ENCODE results near the gene PLOD2.

The PLOD2 gene

DNA sequence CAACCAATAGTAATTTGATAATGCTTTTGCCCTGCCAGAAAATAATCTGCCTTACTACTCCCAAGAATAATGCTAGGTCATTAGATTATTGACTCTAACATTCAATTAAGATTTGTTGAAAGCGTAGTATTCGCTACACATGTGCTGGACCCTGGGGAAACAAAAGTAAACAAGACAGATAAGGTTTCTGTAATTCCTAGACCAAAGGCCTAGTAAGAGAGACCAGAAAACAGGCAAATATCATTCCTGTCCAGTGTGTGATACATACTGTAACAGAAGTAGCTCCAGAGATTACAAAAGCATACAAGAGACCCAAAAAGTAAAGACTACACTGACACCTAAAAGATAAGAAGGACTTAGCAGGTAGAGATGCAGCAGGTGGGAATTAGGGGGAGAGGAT lies 60.8 kb downstream of the PLOD2 start:
- DNase-seq (ENCODE audit: low spot score): no peak

DNA sequence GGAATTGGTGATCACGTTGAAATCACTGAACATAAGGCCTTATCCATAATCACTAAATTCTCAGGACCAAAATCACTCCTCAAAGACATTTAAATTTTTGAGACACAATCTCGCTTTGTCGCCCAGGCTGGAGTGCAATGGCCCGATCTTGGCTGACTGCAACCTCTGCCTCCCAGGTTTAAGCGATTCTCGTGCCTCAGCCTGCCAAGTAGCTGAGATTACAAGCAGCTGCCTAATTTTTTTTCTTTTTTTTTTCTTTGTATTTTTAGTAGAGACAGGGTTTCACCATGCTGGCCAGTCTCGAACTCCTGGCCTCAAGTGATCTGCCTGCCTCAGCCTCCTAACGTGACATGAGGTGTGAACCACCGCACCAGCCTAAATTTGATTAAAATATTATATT lies 61.7 kb downstream of the PLOD2 start:
- no peak for DNase-seq (ENCODE audit: low spot score)

DNA sequence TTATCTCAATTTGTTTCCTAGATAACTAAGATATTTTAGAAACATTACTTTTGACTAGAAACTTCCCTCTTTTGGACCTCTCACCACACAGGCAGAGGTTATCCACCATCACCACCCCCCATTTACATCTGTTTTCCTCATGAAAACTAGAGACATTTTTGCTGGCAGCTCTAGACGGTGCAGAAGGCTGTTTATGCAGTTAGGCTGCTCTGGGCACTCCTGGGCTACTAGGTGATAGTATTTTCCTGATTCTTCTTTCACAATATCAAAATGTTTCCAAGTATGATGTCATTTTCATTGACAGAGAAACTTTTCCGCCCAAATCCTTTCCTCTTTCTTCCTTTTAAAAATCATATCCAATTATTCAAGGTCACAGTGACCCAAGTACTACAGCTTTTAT lies 67.1 kb downstream of the PLOD2 start:
- DNase-seq (ENCODE audit: low spot score): no peak

DNA sequence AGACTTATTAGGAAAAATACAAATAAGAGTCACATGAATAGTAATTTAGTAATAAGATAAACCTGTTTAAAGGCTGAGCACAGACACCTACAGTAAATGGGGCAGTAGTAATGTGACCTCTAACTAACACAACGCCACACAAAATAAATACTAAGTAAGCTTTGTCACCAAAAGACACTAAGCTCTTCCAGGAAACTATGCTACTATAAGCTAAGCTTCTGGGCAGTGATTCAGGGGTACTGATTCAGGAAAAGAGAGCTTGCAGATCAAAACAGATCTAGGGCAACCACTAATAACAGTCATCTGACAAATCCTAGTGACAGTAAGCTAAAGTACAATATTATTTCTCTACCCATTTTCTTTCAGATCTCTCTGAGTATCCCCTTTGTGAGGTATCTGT lies 68.8 kb downstream of the PLOD2 start:
- DNase-seq (ENCODE audit: low spot score): no peak

DNA sequence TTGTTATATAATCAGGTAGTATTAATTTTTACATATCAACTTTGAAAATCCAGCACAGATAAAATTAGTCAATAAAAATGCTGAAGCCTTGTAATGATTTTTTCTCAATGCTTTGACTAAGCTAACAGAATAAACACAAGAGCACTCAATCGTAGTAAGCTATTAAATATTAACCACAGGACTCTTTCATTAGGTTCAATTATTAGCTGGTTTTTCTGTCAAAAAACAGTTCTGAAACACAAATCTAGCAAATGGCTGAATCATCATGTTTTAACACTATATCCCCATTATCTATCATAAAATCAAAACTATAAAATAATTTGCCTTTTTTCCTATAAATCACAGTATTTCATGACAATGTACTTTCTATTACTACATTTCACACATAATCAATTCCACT lies 69.6 kb downstream of the PLOD2 start:
- DNase-seq (ENCODE audit: low spot score): no peak

DNA sequence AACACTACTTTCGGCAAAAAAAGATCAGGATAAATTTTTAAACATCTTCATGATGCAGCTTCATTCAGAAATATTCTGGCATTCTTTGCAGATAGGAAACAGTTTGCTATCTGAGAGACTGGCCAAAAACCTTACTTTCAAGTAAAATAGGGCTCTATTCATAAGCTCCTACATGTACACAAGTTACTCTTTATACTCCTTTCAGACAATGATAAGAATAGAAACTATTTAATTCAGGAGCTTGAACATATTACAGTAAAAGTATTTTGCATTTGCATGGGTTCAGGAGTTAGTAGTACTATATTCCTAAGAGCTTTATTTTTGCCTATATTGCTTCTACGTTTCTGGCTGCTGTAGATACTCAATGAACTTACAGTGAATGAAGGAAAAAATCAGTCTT lies 70.5 kb downstream of the PLOD2 start:
- no peak for DNase-seq (ENCODE audit: low spot score)

DNA sequence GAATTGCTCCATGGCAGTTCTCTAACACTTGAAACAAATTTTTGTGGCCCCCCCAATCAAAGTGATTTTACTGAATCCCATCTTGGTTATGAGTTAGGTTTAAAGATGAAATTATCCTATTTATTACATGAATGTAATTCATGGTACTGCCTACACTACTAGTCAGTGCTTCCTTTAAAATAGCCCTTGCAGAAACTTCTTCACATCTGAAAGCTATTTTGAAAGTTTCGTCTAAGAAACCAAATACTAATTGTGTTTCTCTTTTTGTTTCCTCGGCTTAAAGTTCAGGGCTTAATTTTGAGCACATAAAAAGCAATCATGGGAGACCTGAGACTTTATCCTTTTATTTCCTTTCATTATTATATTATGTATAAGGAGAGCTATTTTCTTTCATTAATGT lies 72.1 kb downstream of the PLOD2 start:
- no peak for DNase-seq (ENCODE audit: low spot score)

DNA sequence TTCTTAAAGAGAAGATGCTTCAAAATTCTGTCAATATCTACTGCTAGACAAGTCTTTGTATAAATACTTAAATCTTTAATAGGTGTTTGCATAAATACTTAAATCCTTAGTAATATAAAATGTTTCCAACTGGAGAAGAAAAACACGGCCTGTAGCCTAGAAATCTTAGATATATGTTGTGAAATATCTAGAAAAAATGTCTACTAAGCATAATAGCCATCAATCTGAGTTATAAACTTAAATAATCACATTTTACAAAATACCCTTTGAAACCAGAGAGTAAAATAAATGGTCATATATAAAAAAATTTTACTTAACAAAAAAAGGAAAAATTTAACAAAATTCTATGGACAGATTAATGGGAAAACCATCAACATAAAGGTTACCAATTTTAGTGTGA lies 73.9 kb downstream of the PLOD2 start:
- DNase-seq (ENCODE audit: low spot score): no peak

DNA sequence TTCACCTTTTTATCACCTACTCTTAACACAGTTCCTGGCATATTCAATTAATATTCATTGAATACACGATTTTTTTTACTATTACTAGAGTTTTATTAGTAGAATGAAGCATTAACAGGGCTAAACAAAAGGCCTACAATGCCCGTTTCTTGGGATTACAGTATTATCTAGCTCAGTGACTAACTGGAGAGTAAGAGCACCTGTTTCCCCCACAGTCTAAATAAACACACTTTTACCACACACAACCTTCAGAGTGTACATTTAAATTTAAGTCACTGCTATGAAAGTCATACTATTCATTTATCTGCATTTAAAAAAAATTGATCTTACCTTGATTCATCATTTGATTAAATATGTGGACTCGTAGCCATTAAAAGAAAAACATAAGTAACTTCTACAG lies 74.8 kb downstream of the PLOD2 start:
- no peak for DNase-seq (ENCODE audit: low spot score)

DNA sequence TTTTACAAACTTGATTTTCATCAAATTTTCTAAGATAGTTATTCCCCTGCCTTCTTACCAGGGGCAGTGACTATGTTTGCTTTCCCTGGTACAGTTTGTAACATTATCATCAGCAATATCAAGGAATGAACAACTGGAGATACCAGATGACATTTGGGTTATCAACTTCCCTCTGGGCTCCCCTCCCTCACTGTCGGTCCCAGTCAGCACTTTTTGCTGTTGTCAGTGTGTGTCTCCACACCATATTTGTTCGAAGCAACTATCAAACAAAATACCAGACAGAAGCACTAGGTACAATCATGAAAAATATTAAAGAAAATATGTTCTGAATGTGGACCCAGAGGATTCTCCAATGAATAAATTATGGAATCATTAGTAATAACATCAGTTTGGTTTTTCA lies 75.3 kb downstream of the PLOD2 start:
- DNase-seq (ENCODE audit: low spot score): no peak

DNA sequence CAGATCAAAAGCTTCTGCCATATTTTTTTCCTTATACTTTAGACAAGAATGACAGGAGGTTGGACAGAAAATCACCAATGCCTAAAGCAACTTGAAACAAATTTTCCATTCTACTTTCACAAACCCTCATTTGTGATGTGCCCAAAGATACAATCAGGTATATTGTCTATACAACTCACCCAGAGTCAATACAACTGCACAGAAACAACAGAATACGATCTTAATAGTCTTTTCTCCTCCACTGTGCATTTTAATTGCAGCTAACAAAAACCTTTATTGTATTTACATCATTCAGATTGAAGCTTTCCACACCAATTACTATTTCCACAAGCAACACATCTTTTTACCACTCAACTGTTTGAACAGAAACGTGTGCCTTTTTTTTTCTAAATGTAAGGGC lies 80.4 kb downstream of the PLOD2 start:
- DNase-seq (ENCODE audit: low spot score): no peak

DNA sequence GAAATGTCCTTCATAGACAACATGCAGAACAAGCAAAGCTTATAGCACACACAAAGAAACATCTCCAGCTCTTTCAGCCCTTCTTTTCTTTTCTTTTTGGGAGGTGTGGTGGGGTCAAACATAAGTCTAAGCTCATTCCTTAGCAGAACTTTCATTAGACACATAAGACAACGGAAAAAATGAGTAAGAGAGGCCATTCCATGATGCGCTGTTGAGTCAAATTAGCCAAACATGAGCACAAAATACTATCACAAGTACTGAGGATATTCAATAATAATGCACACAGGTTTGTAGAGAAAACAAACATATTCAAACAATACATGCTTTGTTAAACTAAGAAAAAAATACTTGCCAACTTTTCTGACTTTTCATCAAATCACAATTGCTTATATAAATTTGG lies 83.0 kb downstream of the PLOD2 start:
- DNase-seq (ENCODE audit: low spot score): no peak

DNA sequence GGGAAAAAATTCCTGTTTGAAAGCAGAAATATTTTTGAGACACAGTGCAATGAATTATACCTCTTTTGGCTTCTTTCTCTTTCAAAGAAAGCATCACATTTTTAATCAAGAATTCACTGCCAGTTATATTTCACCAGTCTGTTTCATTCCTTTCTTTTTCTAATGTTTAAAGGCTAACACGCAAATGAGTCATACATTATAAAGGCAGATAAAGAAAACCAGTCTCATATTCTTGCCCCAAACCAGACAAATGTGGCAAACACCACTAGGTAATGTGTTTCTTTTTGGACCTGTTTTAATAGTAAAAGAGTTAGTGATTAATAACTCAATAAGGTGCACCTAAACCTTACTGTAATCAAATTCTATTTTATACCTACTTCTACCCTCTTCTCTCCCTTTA lies 83.8 kb downstream of the PLOD2 start:
- no peak for DNase-seq (ENCODE audit: low spot score)

DNA sequence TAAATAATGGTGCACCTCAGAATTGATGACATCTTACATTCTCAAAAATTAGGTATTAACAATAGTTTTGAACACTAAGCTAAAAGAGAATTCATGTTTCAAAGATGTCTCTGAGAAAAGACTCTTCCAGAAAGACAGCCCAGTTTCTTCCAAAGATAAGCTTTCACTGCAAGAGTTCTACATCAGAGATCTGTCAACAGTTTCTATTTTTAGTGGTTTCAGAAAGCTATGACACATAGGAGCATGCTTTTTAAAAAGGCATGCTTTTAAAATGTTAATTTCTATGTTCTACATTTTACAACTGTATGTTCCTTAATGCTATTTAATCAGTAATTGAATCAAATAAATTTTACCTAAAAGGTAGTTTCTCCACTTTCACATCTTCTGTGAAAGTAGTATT lies 88.2 kb downstream of the PLOD2 start:
- no peak for DNase-seq (ENCODE audit: low spot score)

DNA sequence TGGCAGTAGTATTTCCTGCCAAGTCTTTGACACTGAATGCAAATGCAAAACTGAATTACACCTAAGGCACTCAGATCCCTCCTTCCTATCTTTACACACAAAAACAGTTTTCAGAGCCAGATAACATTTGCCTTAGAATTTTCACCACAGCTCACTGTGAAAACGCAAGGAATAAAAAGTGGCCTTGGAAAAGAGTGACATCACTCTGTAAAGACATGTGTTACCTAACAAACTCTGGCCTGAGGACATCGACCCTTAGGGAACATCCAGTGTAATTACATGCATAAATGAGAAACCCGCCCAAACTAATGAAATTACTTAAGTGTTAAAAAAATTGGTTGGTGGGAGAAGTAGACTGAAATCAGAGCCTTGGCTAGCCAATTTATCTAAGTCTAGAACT lies 88.9 kb downstream of the PLOD2 start:
- DNase-seq (ENCODE audit: low spot score): no peak

DNA sequence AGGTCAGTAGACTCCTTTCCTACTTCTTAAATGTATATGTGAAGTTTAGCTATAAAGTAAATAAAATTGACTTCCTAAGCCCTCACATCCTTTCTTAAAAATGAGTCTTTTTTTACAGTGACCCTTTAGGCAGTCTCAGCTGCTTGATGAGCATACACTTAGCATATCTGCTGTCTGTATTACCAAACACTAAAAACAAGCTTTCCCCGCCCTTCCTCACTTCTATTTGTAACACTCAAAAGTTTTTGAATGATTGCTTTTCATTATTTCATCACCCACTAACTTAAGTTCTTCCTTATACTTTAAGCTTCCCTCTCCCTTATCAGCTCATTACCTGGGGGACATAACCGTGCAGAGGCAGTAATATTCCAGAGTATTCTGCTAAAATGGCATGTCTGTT lies 89.4 kb downstream of the PLOD2 start:
- no peak for DNase-seq (ENCODE audit: low spot score)

DNA sequence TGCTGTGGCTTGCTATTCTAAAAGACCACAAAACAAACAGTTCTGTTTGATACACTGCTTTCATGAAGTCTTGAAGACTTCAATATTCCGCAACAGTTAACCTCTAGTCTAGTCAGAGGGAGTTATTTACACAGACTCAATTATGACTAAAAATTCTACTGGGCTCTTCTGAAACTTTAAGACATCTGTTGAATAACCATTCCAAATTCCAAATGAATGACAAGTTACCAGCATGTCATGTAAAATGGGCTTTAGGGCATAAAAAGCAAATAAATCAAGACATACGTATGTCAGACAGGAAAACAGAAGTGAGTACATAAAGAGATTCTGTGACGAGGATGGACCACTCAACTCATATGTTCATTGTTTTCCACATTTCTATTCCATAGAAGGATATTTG lies 93.9 kb downstream of the PLOD2 start:
- DNase-seq (ENCODE audit: low spot score): no peak

DNA sequence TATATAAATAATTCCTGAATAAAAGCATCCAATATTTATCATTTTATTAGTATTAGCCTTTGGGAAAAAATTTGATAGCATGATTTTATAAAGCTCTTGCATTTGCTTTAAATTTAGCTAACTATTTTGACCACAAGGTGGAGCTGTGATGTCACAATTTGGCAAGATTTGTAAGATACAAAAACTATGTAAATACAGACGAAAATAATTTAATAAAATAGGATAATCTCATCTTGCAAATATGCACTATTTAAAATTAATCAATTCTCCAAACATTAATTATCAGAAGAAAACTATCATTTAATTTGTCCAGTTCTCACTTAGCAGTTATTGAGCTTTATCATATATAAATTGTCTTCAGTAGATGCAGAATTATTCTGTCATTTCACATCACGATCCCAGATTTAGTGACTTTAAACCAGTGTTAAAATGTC lies 95.4 kb downstream of the PLOD2 start:
- no peak for DNase-seq (ENCODE audit: low spot score)

DNA sequence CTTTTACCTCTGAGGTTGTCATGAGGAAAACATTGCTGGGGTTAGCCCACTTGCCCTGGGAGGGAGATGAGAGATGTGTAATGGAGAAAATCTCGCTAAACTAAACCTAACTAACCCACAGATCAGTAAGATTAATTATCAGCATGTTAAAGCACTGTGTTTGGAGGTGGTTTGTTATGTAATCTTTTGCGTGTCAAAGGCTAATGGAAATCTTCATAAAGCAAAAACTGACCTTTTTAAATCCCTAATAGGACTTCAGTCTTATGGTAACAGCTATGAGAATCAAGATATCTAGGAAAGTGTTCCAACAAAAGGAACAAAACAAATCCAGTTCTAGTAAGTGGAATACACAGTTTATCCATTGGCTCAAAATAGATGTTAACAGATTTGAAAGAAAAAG lies 102.7 kb downstream of the PLOD2 start:
- DNase-seq (ENCODE audit: low spot score): no peak

DNA sequence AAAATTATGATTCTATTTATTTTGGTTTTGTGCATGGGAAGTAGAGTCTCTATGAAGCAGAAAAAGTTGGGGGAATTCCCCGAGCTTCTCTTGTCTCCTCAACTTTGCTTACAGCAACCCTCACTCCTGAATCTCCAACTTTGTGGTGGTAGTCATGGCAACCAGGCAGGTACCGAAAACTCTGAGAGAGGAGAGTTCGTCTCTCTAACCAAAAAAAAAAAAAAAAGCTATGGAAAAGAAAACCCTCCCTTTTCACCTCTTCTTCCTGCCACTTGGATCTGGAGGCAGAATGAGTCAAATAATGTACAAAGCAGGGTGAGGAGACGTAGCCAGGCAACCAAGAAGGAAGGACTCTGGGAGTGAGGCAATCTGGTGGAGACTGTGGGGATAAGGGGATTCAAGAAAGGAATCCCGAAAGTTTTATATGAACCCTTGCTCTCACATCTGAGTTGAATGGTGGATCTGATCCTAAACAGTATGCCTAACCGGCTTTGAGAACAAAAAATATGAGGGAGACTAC lies 108.1 kb downstream of the PLOD2 start:
- DNase-seq (ENCODE audit: low spot score): no peak

DNA sequence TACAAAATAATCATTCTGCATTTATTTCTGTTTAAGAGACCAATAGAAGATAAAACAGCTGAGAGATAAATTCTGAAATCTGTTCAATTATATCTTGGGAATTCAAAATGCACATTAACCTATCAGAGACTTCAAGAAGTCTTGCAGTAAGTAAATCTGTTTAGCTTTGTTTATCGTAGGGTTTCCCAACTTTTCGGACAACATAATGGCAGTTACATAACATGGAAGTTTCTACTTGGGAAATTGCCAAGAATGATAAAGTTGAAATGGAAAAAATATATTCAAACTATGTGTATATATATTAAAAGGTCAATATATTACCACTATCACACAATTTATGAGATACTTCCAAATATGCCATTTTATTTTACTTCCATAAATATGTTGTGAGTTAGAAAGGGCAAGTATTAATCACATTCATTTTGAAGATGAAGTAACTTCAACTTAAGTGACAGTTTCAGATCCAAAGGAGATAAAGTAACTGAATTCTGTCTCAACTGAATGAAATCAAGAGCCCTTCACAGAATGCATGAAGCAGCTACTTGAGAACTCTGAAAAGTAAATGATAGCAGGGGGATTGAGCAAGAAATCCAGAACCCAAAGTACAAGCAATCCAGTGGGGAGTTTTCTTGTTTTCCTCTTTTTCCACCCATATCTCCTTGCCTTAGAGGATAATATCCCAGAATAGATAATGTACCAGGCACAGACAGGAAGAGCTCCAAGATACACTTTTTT lies 108.8 kb downstream of the PLOD2 start:
- no peak for DNase-seq (ENCODE audit: low spot score)

DNA sequence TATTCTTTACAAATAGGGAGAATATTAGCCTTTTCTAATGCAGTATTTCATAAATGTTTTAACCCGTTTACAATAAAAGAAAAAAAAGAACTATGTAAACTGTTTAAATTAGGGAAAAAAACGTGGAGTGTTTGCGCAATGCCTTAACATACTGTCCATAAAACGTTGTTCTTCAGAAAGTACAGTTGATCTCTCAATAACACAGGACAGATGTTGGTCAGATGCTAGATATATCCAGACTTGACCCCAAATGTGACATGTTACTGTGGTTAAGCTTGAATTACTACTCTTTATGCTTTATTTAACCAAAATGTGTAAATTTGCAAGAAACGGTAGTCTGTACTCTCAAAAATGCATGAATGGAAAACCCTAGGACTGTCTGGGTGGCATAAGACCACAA lies 110.3 kb downstream of the PLOD2 start:
- no peak for DNase-seq (ENCODE audit: low spot score)

DNA sequence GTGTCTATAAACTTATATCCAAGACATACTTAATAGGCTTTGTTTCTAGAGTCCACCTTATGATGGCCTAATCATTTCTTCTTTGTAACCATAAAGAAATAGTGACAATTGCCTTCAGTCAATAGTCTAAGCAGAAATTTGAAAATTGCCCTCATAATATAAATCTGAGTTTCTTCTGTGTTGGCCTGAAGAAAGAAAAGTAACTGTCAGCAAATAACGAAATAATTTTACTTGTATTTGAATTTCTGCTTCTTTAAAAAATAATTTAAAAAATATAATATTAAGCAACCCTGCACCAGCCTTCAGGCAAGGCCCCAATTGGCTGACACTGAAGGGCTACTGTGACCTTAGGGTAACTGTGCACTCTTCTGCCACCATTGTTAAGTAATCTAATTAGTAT lies 113.5 kb downstream of the PLOD2 start:
- no peak for DNase-seq (ENCODE audit: low spot score)

DNA sequence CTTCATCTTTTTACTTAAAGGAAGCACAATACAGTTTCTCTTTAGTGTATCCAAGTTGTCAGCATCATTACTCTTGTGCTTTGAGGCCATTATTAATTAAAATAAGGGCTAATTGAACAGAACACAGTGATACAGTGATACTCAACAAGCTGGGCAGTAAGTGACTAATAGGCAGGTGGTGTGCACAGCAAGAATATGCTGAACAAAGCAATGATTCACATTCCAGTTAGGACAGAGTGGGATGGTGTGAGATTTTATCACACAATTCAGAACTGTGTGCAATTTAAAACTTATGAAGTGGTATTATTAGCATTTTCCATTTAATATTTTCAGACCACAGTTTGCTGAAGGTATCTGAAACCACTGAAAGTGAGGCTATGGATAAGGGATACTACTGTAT lies 116.9 kb downstream of the PLOD2 start:
- DNase-seq (ENCODE audit: low spot score): no peak

DNA sequence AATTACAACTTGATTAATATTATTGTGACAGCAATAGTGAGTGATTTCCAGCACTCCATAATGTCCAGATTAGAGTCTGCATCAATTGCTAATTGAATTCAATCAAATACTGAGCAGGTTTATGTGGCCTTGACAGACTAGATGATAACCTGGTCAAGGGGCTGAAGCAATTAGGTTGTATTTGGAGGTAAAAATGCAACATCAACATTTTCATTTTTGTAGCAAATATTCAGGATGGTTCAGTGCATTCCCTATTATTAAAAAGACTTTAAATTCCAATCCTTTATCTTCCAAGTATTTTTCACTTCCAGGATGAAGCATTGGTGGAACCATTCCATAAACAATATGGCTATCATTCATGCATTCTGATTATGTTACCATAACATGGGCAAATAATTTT lies 120.4 kb downstream of the PLOD2 start:
- DNase-seq (ENCODE audit: low spot score): no peak
